Ascending aorta (tissue), 2 donors: ENCODE measurements around the gene VWF. TPM values are rescaled to one million over a fixed set of nuclear protein-coding genes. Genes with fewer than 3 reads are reported as not detected.

ENCODE experiments used
- DNase-seq, 2 donors: peaks; one replicate each; pipeline ENCODE4 v3.0.0-alpha.2; 2019; ENCODE audit warnings: low spot score in 2 of 2
- H3K27ac ChIP-seq, 2 donors: fragments of 200-600 bp; sonication (generic); one replicate each; pipeline ENCODE4 v1.5.1; 2016 to 2017; ENCODE audit warnings: mild to moderate bottlenecking in 1 of 2
- H3K27me3 ChIP-seq: fragments of 200-600 bp; sonication (generic); one replicate; pipeline ENCODE4 v1.5.1; 2017
- H3K36me3 ChIP-seq, 2 donors: fragments of 200-600 bp; sonication (generic); one replicate each; pipeline ENCODE4 v1.5.1; 2016
- H3K4me1 ChIP-seq, 2 donors: fragments of 200-600 bp; sonication (generic); one replicate each; pipeline ENCODE4 v1.5.1; 2016 to 2017; ENCODE audit warnings: mild to moderate bottlenecking in 1 of 2
- H3K4me3 ChIP-seq, 2 donors: fragments of 200-600 bp; sonication (generic); one replicate each; pipeline ENCODE4 v1.5.1; 2016 to 2017; ENCODE audit warnings: mild to moderate bottlenecking in 1 of 2
- H3K9me3 ChIP-seq, 2 donors: fragments of 200-600 bp; sonication (generic); one replicate each; pipeline ENCODE4 v1.5.1; 2016
- intact Hi-C: fragments of 100-400 bp; cut with DNase I; formaldehyde crosslinking; loops from one replicate; pipeline ENCODE4 v1.15.1; 2023
- total RNA-seq: library from RNA; depleted of rRNA; stranded (reverse); fragments of >200 nt; gene quantifications from one replicate; pipeline ENCODE4 v1.1.0, GENCODE V29; 2016
- TF ChIP-seq, protein P1 (sequence below), 3 experiments: fragments of 200-600 bp in 2 of 3; fragments of 450-650 bp in 1 of 3; sonication (generic) in 2 of 3; IDR thresholded peaks; one replicate each; pipeline ENCODE4 v1.5.1; 2016 to 2019; ENCODE audit warnings: antibody characterized with exemption in 3 of 3, mild to moderate bottlenecking in 1 of 3, moderate library complexity in 1 of 3

VWF gene
- total RNA-seq, 1 donor from 2014 or later = 1,026 TPM

GRCh38 chr12:5976196-5976595 lies 148.3 kb downstream of the VWF start:
- Histone ChIP-seq H3K4me3 (no peak overlapping the region), H3K36me3 (no peaks in the 10 kb centered on the region), H3K27ac (no peak overlapping the region), H3K9me3 (no peaks in the 10 kb centered on the region), H3K27me3 (no peaks in the 10 kb centered on the region), H3K4me1 (no peaks in the 10 kb centered on the region)
- intact Hi-C loops = no loop called here
- DNase-seq = no peak
- TF ChIP-seq, protein P1, sequence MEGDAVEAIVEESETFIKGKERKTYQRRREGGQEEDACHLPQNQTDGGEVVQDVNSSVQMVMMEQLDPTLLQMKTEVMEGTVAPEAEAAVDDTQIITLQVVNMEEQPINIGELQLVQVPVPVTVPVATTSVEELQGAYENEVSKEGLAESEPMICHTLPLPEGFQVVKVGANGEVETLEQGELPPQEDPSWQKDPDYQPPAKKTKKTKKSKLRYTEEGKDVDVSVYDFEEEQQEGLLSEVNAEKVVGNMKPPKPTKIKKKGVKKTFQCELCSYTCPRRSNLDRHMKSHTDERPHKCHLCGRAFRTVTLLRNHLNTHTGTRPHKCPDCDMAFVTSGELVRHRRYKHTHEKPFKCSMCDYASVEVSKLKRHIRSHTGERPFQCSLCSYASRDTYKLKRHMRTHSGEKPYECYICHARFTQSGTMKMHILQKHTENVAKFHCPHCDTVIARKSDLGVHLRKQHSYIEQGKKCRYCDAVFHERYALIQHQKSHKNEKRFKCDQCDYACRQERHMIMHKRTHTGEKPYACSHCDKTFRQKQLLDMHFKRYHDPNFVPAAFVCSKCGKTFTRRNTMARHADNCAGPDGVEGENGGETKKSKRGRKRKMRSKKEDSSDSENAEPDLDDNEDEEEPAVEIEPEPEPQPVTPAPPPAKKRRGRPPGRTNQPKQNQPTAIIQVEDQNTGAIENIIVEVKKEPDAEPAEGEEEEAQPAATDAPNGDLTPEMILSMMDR (IDR thresholded peaks at IDR 0.05) = no peak

DNA sequence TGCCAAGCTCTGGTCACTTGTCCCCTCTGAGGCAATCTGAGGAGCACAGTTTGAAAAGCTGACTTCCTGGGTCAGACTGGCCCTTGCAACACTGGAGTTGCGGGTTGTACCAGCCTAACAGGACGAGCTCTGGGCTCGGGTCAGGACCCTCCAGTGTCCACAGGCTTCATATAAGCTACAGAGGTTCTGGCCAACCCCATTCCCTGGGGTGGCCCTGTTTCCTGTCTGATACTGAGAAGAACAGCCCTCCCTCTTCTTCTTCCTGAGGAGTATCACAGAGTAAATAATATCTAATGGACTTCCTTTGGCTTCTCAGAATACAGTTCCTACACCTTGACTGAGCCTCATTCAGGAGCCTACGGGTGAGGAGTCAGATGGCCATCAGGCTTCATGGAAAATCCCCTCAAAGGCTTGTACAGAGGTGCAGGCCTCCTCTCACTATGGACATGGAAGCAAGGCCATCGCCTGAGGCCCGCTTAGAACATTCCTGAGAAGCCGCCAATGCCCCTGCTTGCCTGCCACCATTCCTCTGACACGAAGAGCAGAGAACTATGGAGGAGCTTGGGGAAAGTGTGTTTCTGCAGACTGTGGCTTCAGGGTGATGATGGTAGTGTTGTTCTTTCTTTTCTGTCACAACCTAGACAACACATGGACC lies 150.9 kb downstream of the VWF start:
- H3K36me3 ChIP-seq = no peaks in the 10 kb centered on the region
- H3K27me3 ChIP-seq = no peaks in the 10 kb centered on the region
- no peak overlapping the region for H3K4me3 ChIP-seq
- H3K4me1 ChIP-seq = no peaks in the 10 kb centered on the region
- intact Hi-C loops = no loop called here
- H3K27ac ChIP-seq = no peak overlapping the region
- TF ChIP-seq, protein P1 (IDR thresholded peaks at IDR 0.05) = no peak
- no peaks in the 10 kb centered on the region for H3K9me3 ChIP-seq
- no peak for DNase-seq

- no peaks in the 10 kb centered on the region for H3K4me1 ChIP-seq
- H3K36me3 ChIP-seq = no peaks in the 10 kb centered on the region
- H3K27me3 ChIP-seq = no peaks in the 10 kb centered on the region
- no peak overlapping the region for H3K27ac ChIP-seq
- no peak for DNase-seq
- TF ChIP-seq, protein P1 (IDR thresholded peaks at IDR 0.05) = no peak
- H3K4me3 ChIP-seq = no peak overlapping the region
- no peaks in the 10 kb centered on the region for H3K9me3 ChIP-seq
- intact Hi-C loops = no loop called here
Observed at GRCh38 chr12:5972387-5972786, 152.1 kb downstream of the VWF start.

DNA sequence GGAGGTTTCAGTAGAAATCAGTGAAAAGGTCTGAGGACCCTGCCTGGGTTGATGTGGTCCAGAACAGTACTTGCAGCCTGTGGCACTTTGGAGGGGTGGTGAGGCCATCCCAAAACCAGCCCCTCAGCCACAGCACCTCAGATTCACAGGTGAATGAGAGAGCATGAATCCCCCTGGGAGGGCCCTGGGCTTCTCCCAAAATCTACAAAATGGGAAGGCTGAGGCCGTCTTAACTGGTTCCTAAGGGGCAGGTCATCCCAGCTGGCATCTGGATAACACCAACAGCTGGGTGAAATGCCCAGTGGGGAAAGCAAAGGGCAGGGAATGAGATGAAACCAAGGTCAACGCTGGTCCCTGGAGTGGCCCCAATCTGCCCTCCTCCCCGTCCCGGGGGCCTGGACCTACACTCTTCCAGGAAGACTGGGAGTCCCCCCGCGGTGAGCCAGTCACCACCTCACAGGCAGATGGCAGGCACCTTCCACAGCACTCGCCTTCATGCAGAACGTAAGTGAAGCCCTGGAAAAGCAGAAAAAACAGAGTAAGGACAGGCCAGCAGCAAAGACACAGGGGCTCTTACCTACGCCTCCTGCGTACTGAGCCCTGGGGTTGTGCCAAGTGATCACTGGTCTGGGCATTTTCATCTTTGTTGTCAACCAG lies 153.1 kb downstream of the VWF start:
- H3K4me1 ChIP-seq = no peaks in the 10 kb centered on the region
- DNase-seq = no peak
- intact Hi-C loops = no loop called here

DNA sequence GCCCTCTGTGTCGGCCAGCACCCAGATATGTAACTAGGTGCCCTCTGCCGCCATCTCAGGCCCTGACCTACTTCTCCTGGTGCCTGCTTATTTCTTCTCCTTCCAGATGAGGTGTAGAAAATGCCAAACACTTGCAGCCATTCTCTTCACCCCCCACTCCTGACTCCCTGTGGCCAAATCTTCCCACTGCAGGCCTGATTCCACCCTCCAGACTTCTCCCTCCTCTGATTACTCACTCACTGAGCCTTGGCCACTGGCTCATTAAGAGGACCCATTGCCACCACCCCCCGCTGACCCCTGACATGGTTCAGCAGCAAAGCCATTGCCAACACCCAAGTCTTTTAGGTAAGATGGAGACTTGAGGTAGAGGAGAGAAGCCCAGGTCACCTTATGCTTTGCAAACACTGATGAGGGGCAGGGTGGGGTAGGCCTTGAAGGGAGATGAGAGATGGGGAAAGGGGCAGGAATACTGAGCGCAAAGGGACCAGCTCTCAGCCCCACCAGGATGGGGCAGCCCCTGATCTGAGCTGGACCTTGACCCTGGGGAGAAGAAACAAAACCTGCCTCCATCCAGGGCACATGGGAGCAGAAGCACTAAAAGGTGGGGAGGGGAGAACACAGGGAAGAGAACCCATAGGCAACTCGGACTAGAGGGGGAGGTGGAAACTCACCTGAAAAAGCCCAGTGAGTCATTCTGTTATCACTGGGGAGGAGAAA lies 154.3 kb downstream of the VWF start:
- no peak overlapping the region for H3K27ac ChIP-seq
- H3K4me1 ChIP-seq = no peaks in the 10 kb centered on the region
- TF ChIP-seq, protein P1 (IDR thresholded peaks at IDR 0.05) = no peak
- no peak overlapping the region for H3K4me3 ChIP-seq
- H3K9me3 ChIP-seq = no peaks in the 10 kb centered on the region
- no peaks in the 10 kb centered on the region for H3K27me3 ChIP-seq
- H3K36me3 ChIP-seq = no peaks in the 10 kb centered on the region
- intact Hi-C loops = no loop called here
- no peak for DNase-seq

More for the DNA sequence above, 153.1 kb downstream of the VWF start:
- TF ChIP-seq, protein P1 (IDR thresholded peaks at IDR 0.05) = no peak
- H3K4me3 ChIP-seq = no peak overlapping the region
- no peak overlapping the region for H3K27ac ChIP-seq
- H3K27me3 ChIP-seq = no peaks in the 10 kb centered on the region
- H3K36me3 ChIP-seq = no peaks in the 10 kb centered on the region
- no peaks in the 10 kb centered on the region for H3K9me3 ChIP-seq
